ENCODE data around the gene AIP.
"Not testable (repeated sequence)": the region's sequence is repeated elsewhere in the genome, so short reads cannot be mapped to it uniquely, and the experiment has no call there.

AIP gene

GRCh38 chr11:67472882-67473281 lies 9.9 kb upstream of the AIP start:
- H3K9ac ChIP-seq (ENCODE audit: low read depth, low read length) = no peak overlapping the region
- H3K36me3 ChIP-seq (ENCODE audit: control insufficient read depth, insufficient read depth, low read length) = no peaks in the 10 kb centered on the region
- 0 out of 2 replicates have a peak, but pooled peaks cover 6% of the 10 kb centered on the region for H3K4me1 ChIP-seq (ENCODE audit: control insufficient read depth, insufficient read depth, low read length)
- no peak overlapping the region for H3K27ac ChIP-seq (ENCODE audit: low read depth, low read length)
- H3K9me3 ChIP-seq (ENCODE audit: control insufficient read depth, insufficient read depth, low read length) = no peaks in the 10 kb centered on the region
- no peaks in the 10 kb centered on the region for H3K27me3 ChIP-seq (ENCODE audit: control insufficient read depth, insufficient read depth, low read length)
- no peak overlapping the region for H3K4me3 ChIP-seq (ENCODE audit: low read depth, low read length)

GRCh38 chr11:67476692-67477091 lies 6.1 kb upstream of the AIP start:
- H3K4me3 ChIP-seq (ENCODE audit: low read depth, low read length); H3K27ac ChIP-seq (ENCODE audit: low read depth, low read length); H3K36me3 ChIP-seq (ENCODE audit: control insufficient read depth, insufficient read depth, low read length); H3K27me3 ChIP-seq (ENCODE audit: control insufficient read depth, insufficient read depth, low read length); H3K4me1 ChIP-seq (ENCODE audit: control insufficient read depth, insufficient read depth, low read length); H3K9ac ChIP-seq (ENCODE audit: low read depth, low read length); H3K9me3 ChIP-seq (ENCODE audit: control insufficient read depth, insufficient read depth, low read length): not testable (repeated sequence)

GRCh38 chr11:67477344-67478050 lies 5.3 kb upstream of the AIP start:
- H3K4me3 ChIP-seq (ENCODE audit: low read depth, low read length); H3K9me3 ChIP-seq (ENCODE audit: control insufficient read depth, insufficient read depth, low read length); H3K27me3 ChIP-seq (ENCODE audit: control insufficient read depth, insufficient read depth, low read length); H3K27ac ChIP-seq (ENCODE audit: low read depth, low read length); H3K4me1 ChIP-seq (ENCODE audit: control insufficient read depth, insufficient read depth, low read length); H3K36me3 ChIP-seq (ENCODE audit: control insufficient read depth, insufficient read depth, low read length); H3K9ac ChIP-seq (ENCODE audit: low read depth, low read length): not testable (repeated sequence)

- no peak overlapping the region for H3K9ac ChIP-seq (ENCODE audit: low read depth, low read length)
- H3K4me1 ChIP-seq (ENCODE audit: control insufficient read depth, insufficient read depth, low read length) = no peaks in the 10 kb centered on the region; the same call in 1 of the 2 replicates
- H3K27me3 ChIP-seq (ENCODE audit: control insufficient read depth, insufficient read depth, low read length) = peaks cover 8% of the 10 kb centered on the region
- no peak overlapping the region for H3K27ac ChIP-seq (ENCODE audit: low read depth, low read length)
- H3K4me3 ChIP-seq (ENCODE audit: low read depth, low read length) = peak overlapping the region; percentile 63
- no peaks in the 10 kb centered on the region for H3K9me3 ChIP-seq (ENCODE audit: control insufficient read depth, insufficient read depth, low read length)
- no peaks in the 10 kb centered on the region for H3K36me3 ChIP-seq (ENCODE audit: control insufficient read depth, insufficient read depth, low read length)
These were observed 475 bp upstream of the AIP start for GRCh38 chr11:67482275-67482826.

GRCh38 chr11:67483831-67484665 lies 1.2 kb downstream of the AIP start:
- peaks cover 3% of the 10 kb centered on the region; the same call in 1 of the 2 replicates for H3K36me3 ChIP-seq (ENCODE audit: control insufficient read depth, insufficient read depth, low read length)
- no peak overlapping the region for H3K27ac ChIP-seq (ENCODE audit: low read depth, low read length)
- no peak overlapping the region for H3K4me3 ChIP-seq (ENCODE audit: low read depth, low read length)
- no peaks in the 10 kb centered on the region for H3K9me3 ChIP-seq (ENCODE audit: control insufficient read depth, insufficient read depth, low read length)
- peaks cover 8% of the 10 kb centered on the region for H3K27me3 ChIP-seq (ENCODE audit: control insufficient read depth, insufficient read depth, low read length)
- no peaks in the 10 kb centered on the region; the same call in 1 of the 2 replicates for H3K4me1 ChIP-seq (ENCODE audit: control insufficient read depth, insufficient read depth, low read length)
- no peak overlapping the region for H3K9ac ChIP-seq (ENCODE audit: low read depth, low read length)

- no peaks in the 10 kb centered on the region; the same call in 1 of the 2 replicates for H3K4me1 ChIP-seq (ENCODE audit: control insufficient read depth, insufficient read depth, low read length)
- H3K27ac ChIP-seq (ENCODE audit: low read depth, low read length) = no peak overlapping the region
- no peak overlapping the region for H3K4me3 ChIP-seq (ENCODE audit: low read depth, low read length)
- H3K36me3 ChIP-seq (ENCODE audit: control insufficient read depth, insufficient read depth, low read length) = peaks cover 10% of the 10 kb centered on the region; the same call in 1 of the 2 replicates
- H3K27me3 ChIP-seq (ENCODE audit: control insufficient read depth, insufficient read depth, low read length) = peaks cover 8% of the 10 kb centered on the region
- no peaks in the 10 kb centered on the region for H3K9me3 ChIP-seq (ENCODE audit: control insufficient read depth, insufficient read depth, low read length)
- no peak overlapping the region for H3K9ac ChIP-seq (ENCODE audit: low read depth, low read length)
These were observed 2.1 kb downstream of the AIP start for GRCh38 chr11:67484847-67485311.

GRCh38 chr11:67485873-67486361 lies 3.1 kb downstream of the AIP start:
- H3K36me3 ChIP-seq (ENCODE audit: control insufficient read depth, insufficient read depth, low read length) = peaks cover 20% of the 10 kb centered on the region
- not testable (repeated sequence) for H3K27ac ChIP-seq (ENCODE audit: low read depth, low read length); H3K4me1 ChIP-seq (ENCODE audit: control insufficient read depth, insufficient read depth, low read length); H3K27me3 ChIP-seq (ENCODE audit: control insufficient read depth, insufficient read depth, low read length); H3K4me3 ChIP-seq (ENCODE audit: low read depth, low read length); H3K9ac ChIP-seq (ENCODE audit: low read depth, low read length); H3K9me3 ChIP-seq (ENCODE audit: control insufficient read depth, insufficient read depth, low read length)

- no peak overlapping the region for H3K4me3 ChIP-seq (ENCODE audit: low read depth, low read length)
These were observed 3.8 kb downstream of the AIP start for GRCh38 chr11:67486481-67487195.

GRCh38 chr11:67489203-67489884 lies 6.5 kb downstream of the AIP start:
- no peaks in the 10 kb centered on the region; the same call in 1 of the 2 replicates for H3K4me1 ChIP-seq (ENCODE audit: control insufficient read depth, insufficient read depth, low read length)
- H3K9ac ChIP-seq (ENCODE audit: low read depth, low read length) = no peak overlapping the region
- H3K9me3 ChIP-seq (ENCODE audit: control insufficient read depth, insufficient read depth, low read length) = no peaks in the 10 kb centered on the region
- no peaks in the 10 kb centered on the region for H3K27me3 ChIP-seq (ENCODE audit: control insufficient read depth, insufficient read depth, low read length)
- peaks cover 43% of the 10 kb centered on the region for H3K36me3 ChIP-seq (ENCODE audit: control insufficient read depth, insufficient read depth, low read length)
- no peak overlapping the region for H3K4me3 ChIP-seq (ENCODE audit: low read depth, low read length)
- H3K27ac ChIP-seq (ENCODE audit: low read depth, low read length) = no peak overlapping the region

More at GRCh38 chr11:67486481-67487195, 3.8 kb downstream of the AIP start:
- H3K27me3 ChIP-seq (ENCODE audit: control insufficient read depth, insufficient read depth, low read length) = peaks cover 8% of the 10 kb centered on the region
- H3K4me1 ChIP-seq (ENCODE audit: control insufficient read depth, insufficient read depth, low read length) = no peaks in the 10 kb centered on the region; the same call in 1 of the 2 replicates
- no peak overlapping the region for H3K9ac ChIP-seq (ENCODE audit: low read depth, low read length)
- no peak overlapping the region for H3K27ac ChIP-seq (ENCODE audit: low read depth, low read length)
- peaks cover 26% of the 10 kb centered on the region for H3K36me3 ChIP-seq (ENCODE audit: control insufficient read depth, insufficient read depth, low read length)
- no peaks in the 10 kb centered on the region for H3K9me3 ChIP-seq (ENCODE audit: control insufficient read depth, insufficient read depth, low read length)

All from HUES48 (cell line).